Spleen (tissue), 7 donors: ENCODE results near the gene OGFOD3.

Experiments used
- CTCF ChIP-seq, 11 experiments: fragments of 200-600 bp in 7 of 11; fragments of 450-650 bp in 4 of 11; sonication (generic) in 4 of 11; IDR thresholded peaks in 8 of 11; conservative IDR thresholded peaks in 3 of 11; 1 replicate in 7 of 11; 2 replicates in 4 of 11; pipeline versions ENCODE4 v1.4.0 to v1.8.0; 2016 to 2021; ENCODE audit warnings: antibody characterized with exemption in 11 of 11, inconsistent platforms in 4 of 11, mild to moderate bottlenecking in 1 of 11
- POLR2A ChIP-seq, 3 donors: fragments of 450-650 bp; IDR thresholded peaks; one replicate each; pipeline ENCODE4 v1.5.1; 2017; ENCODE audit warnings: antibody characterized with exemption in 3 of 3, mild to moderate bottlenecking in 1 of 3
- POLR2AphosphoS5 ChIP-seq, 3 donors: sonication (generic); formaldehyde crosslinking; IDR thresholded peaks; one replicate each; pipeline ENCODE4 v1.5.1; 2017; ENCODE audit warnings: antibody characterized with exemption in 3 of 3
- donor health status: DM: no; HTN: no; CAD: no; lungs with moderate emphysema.
- donor health status: DM: no; HTN: no; CAD: no.
- donor health status: DM: no; HTN: no; CAD: no.

GRCh38 chr17:82424863-82425159 is 6.4 kb upstream of the OGFOD3 start:
- no peak for TF ChIP-seq POLR2AphosphoS5 (IDR thresholded peaks at IDR 0.05)
- peak in 1 of 11 experiments; percentile 1 for TF ChIP-seq CTCF (IDR thresholded peaks at IDR 0.05 in 8 of 11, conservative IDR thresholded peaks at IDR 0.05 in 3 of 11)
- no peak for TF ChIP-seq POLR2A (IDR thresholded peaks at IDR 0.05)
